Measurements from ENCODE around the gene SLC37A1. TPM values are rescaled to one million over a fixed set of nuclear protein-coding genes. Genes with fewer than 3 reads are reported as not detected.
A peak's percentile ranks its signal among the peaks of the same experiment; 100 is the strongest.

SLC37A1 gene
- total and polyA plus RNA-seq, 2 of the 13 experiments (the other 11 are each of a cell fraction or from before 2014, with no cell fraction given), result 0.22 to 0.40 TPM

GRCh38 chr21:42526379-42526727 is 12.7 kb downstream of the SLC37A1 start (continued):
- peak; percentile 53; the same call in 1 of the 2 replicates for TF ChIP-seq PAXIP1 (CRISPR knock-in tag; conservative IDR thresholded peaks at IDR 0.05)
- TF ChIP-seq, protein P1, sequence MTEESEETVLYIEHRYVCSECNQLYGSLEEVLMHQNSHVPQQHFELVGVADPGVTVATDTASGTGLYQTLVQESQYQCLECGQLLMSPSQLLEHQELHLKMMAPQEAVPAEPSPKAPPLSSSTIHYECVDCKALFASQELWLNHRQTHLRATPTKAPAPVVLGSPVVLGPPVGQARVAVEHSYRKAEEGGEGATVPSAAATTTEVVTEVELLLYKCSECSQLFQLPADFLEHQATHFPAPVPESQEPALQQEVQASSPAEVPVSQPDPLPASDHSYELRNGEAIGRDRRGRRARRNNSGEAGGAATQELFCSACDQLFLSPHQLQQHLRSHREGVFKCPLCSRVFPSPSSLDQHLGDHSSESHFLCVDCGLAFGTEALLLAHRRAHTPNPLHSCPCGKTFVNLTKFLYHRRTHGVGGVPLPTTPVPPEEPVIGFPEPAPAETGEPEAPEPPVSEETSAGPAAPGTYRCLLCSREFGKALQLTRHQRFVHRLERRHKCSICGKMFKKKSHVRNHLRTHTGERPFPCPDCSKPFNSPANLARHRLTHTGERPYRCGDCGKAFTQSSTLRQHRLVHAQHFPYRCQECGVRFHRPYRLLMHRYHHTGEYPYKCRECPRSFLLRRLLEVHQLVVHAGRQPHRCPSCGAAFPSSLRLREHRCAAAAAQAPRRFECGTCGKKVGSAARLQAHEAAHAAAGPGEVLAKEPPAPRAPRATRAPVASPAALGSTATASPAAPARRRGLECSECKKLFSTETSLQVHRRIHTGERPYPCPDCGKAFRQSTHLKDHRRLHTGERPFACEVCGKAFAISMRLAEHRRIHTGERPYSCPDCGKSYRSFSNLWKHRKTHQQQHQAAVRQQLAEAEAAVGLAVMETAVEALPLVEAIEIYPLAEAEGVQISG (CRISPR knock-in tag; IDR thresholded peaks at IDR 0.05), result 0 out of 2 replicates have a peak, but pooled peaks have one; percentile 28
- no peak for TF ChIP-seq NR2C2 (CRISPR knock-in tag; IDR thresholded peaks at IDR 0.05; ENCODE audit: borderline replicate concordance)
- TF ChIP-seq ZNF12 (CRISPR knock-in tag; IDR thresholded peaks at IDR 0.05), result 0 out of 2 replicates have a peak, but pooled peaks have one; percentile 16
- no peak for TF ChIP-seq MTF1 (CRISPR knock-in tag; IDR thresholded peaks at IDR 0.05)
- TF ChIP-seq HNF4A (CRISPR knock-in tag; IDR thresholded peaks at IDR 0.05), result peak; percentile 86
- no peak for TF ChIP-seq ERF (CRISPR knock-in tag; IDR thresholded peaks at IDR 0.05)
- peak; percentile 27 for TF ChIP-seq TEAD3 (CRISPR knock-in tag; optimal IDR thresholded peaks at IDR 0.05; ENCODE audit: borderline replicate concordance)
- TF ChIP-seq ISX (CRISPR knock-in tag; conservative IDR thresholded peaks at IDR 0.05), result no peak
- no peak for TF ChIP-seq RELA (CRISPR knock-in tag; IDR thresholded peaks at IDR 0.05)
- no peak for TF ChIP-seq ZNF577 (CRISPR knock-in tag; IDR thresholded peaks at IDR 0.05; ENCODE audit: borderline replicate concordance, low read depth)
- TF ChIP-seq, protein P2, sequence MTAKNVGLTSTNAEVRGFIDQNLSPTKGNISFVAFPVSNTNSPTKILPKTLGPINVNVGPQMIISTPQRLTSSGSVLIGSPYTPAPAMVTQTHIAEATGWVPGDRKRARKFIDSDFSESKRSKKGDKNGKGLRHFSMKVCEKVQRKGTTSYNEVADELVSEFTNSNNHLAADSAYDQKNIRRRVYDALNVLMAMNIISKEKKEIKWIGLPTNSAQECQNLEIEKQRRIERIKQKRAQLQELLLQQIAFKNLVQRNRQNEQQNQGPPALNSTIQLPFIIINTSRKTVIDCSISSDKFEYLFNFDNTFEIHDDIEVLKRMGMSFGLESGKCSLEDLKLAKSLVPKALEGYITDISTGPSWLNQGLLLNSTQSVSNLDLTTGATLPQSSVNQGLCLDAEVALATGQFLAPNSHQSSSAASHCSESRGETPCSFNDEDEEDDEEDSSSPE (CRISPR knock-in tag; IDR thresholded peaks at IDR 0.05), result no peak
- TF ChIP-seq SRSF1 (optimal IDR thresholded peaks at IDR 0.05; ENCODE audit: low read depth, low read length), result no peak
- no peak for TF ChIP-seq ZNF839 (CRISPR knock-in tag; IDR thresholded peaks at IDR 0.05; ENCODE audit: borderline replicate concordance)
- peak; percentile 63; the same call in 1 of the 2 replicates for TF ChIP-seq ZNF768 (CRISPR knock-in tag; IDR thresholded peaks at IDR 0.05)
- no peak; the same call in 1 of the 2 replicates for TF ChIP-seq HOXA3 (CRISPR knock-in tag; IDR thresholded peaks at IDR 0.05)
- 0 out of 2 replicates have a peak, but pooled peaks have one; percentile 20 for TF ChIP-seq ZNF501 (CRISPR knock-in tag; IDR thresholded peaks at IDR 0.05)
- no peak for TF ChIP-seq ZNF24 (IDR thresholded peaks at IDR 0.05)
- no peak for TF ChIP-seq BORCS8-MEF2B (CRISPR knock-in tag; IDR thresholded peaks at IDR 0.05)
- TF ChIP-seq BCL6 (CRISPR knock-in tag; IDR thresholded peaks at IDR 0.05), result peak; percentile 33; the same call in 1 of the 2 replicates
- TF ChIP-seq ZNF44 (CRISPR knock-in tag; IDR thresholded peaks at IDR 0.05), result no peak
- no peak for TF ChIP-seq ZNF672 (CRISPR knock-in tag; IDR thresholded peaks at IDR 0.05)
- peak; percentile 48; the same call in 1 of the 2 replicates for TF ChIP-seq CREB1 (IDR thresholded peaks at IDR 0.05)
- TF ChIP-seq CREB1 (CRISPR knock-in tag; IDR thresholded peaks at IDR 0.05), result no peak
- TF ChIP-seq RARG (CRISPR knock-in tag; IDR thresholded peaks at IDR 0.05; ENCODE audit: low read depth), result no peak
- TF ChIP-seq ZNF232 (CRISPR knock-in tag; IDR thresholded peaks at IDR 0.05; ENCODE audit: borderline replicate concordance), result no peak

Measured in HepG2 (cell line).